ENCODE data around the gene GAREM1.
"Not testable (repeated sequence)": the region's sequence is repeated elsewhere in the genome, so short reads cannot be mapped to it uniquely, and the experiment has no call there.

Gene GAREM1

GRCh38 chr18:32482117-32482516 is 11.4 kb upstream of the GAREM1 start:
- TF ChIP-seq, protein P1, sequence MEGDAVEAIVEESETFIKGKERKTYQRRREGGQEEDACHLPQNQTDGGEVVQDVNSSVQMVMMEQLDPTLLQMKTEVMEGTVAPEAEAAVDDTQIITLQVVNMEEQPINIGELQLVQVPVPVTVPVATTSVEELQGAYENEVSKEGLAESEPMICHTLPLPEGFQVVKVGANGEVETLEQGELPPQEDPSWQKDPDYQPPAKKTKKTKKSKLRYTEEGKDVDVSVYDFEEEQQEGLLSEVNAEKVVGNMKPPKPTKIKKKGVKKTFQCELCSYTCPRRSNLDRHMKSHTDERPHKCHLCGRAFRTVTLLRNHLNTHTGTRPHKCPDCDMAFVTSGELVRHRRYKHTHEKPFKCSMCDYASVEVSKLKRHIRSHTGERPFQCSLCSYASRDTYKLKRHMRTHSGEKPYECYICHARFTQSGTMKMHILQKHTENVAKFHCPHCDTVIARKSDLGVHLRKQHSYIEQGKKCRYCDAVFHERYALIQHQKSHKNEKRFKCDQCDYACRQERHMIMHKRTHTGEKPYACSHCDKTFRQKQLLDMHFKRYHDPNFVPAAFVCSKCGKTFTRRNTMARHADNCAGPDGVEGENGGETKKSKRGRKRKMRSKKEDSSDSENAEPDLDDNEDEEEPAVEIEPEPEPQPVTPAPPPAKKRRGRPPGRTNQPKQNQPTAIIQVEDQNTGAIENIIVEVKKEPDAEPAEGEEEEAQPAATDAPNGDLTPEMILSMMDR (conservative IDR thresholded peaks at IDR 0.05; ENCODE audit: low read depth, low read length), result no peak
- H3K4me3 ChIP-seq (ENCODE audit: low read depth, low read length), result no peak overlapping the region
- no peak for DNase-seq (ENCODE audit: low read depth)

GRCh38 chr18:32480581-32480980 is 9.9 kb upstream of the GAREM1 start:
- peak; percentile 41 for DNase-seq (ENCODE audit: low read depth)
- no peak overlapping the region for H3K4me3 ChIP-seq (ENCODE audit: low read depth, low read length)
- TF ChIP-seq, protein P1 (conservative IDR thresholded peaks at IDR 0.05; ENCODE audit: low read depth, low read length), result no peak

- TF ChIP-seq, protein P1 (conservative IDR thresholded peaks at IDR 0.05; ENCODE audit: low read depth, low read length), result no peak
- no peak overlapping the region for H3K4me3 ChIP-seq (ENCODE audit: low read depth, low read length)
- no peak for DNase-seq (ENCODE audit: low read depth)
Measured at GRCh38 chr18:32478807-32479206, 8.1 kb upstream of the GAREM1 start.

GRCh38 chr18:32478317-32478716 is 7.6 kb upstream of the GAREM1 start:
- H3K4me3 ChIP-seq (ENCODE audit: low read depth, low read length), result no peak overlapping the region
- DNase-seq (ENCODE audit: low read depth), result peak; percentile 26
- TF ChIP-seq, protein P1 (conservative IDR thresholded peaks at IDR 0.05; ENCODE audit: low read depth, low read length), result no peak

DNA sequence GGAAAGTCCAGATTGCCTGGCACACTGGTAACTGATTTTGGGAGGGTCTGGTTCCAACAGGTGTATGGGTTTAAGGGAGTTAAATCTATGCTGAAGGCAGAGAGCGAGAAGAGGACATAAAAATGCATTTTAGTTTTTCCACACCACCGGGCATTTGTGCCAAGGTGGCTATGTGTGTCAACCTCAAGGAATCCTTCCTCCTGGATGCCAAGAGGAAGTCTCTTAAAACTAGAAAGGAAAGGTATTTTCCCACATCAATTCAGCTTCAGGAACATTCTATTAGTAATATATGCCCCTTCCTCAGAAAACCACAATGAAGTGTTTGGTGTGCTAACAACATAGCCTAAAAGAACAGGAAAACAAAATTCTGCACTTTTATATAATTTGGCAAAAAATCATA is 5.4 kb upstream of the GAREM1 start:
- TF ChIP-seq, protein P1 (conservative IDR thresholded peaks at IDR 0.05; ENCODE audit: low read depth, low read length), result no peak
- no peak for DNase-seq (ENCODE audit: low read depth)
- no peak overlapping the region for H3K4me3 ChIP-seq (ENCODE audit: low read depth, low read length)

DNA sequence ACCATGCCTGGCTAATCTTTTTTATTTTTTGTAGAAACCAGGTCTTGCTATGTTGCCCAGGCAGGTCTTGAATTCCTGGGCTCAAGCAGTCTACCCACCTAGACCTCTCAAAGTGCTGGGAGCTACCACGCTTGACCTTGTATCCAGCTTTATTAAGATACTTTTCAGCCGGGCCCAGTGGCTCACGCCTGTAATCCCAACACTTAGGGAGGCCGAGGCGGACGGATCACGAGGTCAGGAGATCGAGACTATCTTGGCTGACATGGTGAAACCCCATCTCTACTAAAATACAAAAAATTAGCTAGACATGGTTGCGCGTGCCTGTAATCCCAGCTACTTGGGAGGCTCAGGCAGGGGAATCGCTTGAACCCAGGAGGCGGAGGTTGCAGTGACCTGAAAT is 4.4 kb upstream of the GAREM1 start:
- not testable (repeated sequence) for DNase-seq (ENCODE audit: low read depth); H3K4me3 ChIP-seq (ENCODE audit: low read depth, low read length)

- DNase-seq (ENCODE audit: low read depth), result no peak
- TF ChIP-seq, protein P1 (conservative IDR thresholded peaks at IDR 0.05; ENCODE audit: low read depth, low read length), result no peak
Measured at GRCh38 chr18:32473325-32473724, 2.6 kb upstream of the GAREM1 start.

GRCh38 chr18:32472841-32473240 is 2.2 kb upstream of the GAREM1 start:
- TF ChIP-seq, protein P1 (conservative IDR thresholded peaks at IDR 0.05; ENCODE audit: low read depth, low read length), result no peak
- no peak for DNase-seq (ENCODE audit: low read depth)
- no peak overlapping the region for H3K4me3 ChIP-seq (ENCODE audit: low read depth, low read length)

More at GRCh38 chr18:32473325-32473724, 2.6 kb upstream of the GAREM1 start:
- H3K4me3 ChIP-seq (ENCODE audit: low read depth, low read length), result no peak overlapping the region

All from choroid plexus epithelial cell (primary cell).